Measurements from ENCODE around the gene PARD3. TPM values are rescaled to one million over a fixed set of nuclear protein-coding genes. Genes with fewer than 3 reads are reported as not detected.

The PARD3 gene
- total RNA-seq, 6 experiments from 2014 or later, result 19.1 to 27.8 (median 22.0) TPM

DNA sequence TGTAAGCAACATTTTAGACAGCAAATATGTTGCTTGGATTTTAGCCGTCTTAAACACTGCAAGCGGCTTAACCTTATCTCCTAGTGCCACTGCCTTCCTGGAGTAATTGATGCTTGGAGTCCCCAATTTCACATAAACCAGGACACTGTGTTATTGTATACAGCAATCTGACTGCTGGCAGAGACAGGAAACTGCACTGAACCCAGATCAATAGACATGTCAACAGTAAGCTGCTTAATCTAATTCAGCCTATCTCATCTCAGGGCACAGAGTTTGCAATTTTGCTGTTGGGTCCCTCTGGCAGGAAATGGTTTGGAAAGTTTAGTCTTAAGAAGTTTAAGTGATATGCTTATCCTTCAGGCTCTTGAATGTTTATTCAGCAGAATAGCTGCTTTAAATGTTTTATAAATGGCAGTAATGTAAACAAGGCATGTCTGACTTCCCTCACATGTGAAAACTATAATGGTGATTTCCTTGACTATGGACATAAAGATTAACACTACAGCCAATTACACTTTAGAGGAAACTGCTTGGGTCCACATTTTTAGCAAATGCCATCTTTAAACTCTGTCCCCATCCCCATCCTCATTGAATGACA, 598.6 kb downstream of the PARD3 start:
- 53% methylated on average over 2 of the region's 2 CpGs for WGBS (ENCODE audit: insufficient coverage, low coverage, low lambda C conversion rate, missing lambda C conversion rate)
- no peaks in the 10 kb centered on the region for H3K36me3 ChIP-seq
- ATAC-seq, result peak; percentile 51 to 91 (median 82)

DNA sequence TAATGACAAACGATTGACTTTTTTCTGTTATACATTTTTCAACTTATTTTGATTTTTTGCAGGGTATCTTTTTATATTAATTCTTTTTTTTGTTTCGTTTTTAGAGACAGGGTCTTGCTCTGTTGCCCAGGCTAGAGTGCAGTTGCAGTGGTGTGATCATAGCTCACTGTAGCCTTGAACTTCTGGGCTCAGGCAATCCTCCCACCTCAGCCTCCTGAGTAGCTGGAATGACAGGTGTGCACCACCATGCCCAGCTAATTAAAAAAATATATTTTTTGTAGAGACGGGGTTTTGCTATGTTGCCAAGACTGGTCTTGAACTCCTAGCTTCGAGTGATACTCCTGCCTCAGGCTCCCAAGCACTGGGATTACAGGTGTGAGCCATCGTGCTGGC, 601.3 kb downstream of the PARD3 start:
- Histone ChIP-seq H3K36me3 (no peaks in the 10 kb centered on the region), H3K27ac (no peak overlapping the region), H3K4me3 (no peak overlapping the region), H3K27me3 (no peaks in the 10 kb centered on the region), H3K4me1 (peaks cover 0 to 13% (median 4%) of the 10 kb centered on the region in 4 donors), H3K9me3 (no peaks in the 10 kb centered on the region)
- intact Hi-C loops (cut with DNase I), result no loop called here
- TF ChIP-seq, protein P1, sequence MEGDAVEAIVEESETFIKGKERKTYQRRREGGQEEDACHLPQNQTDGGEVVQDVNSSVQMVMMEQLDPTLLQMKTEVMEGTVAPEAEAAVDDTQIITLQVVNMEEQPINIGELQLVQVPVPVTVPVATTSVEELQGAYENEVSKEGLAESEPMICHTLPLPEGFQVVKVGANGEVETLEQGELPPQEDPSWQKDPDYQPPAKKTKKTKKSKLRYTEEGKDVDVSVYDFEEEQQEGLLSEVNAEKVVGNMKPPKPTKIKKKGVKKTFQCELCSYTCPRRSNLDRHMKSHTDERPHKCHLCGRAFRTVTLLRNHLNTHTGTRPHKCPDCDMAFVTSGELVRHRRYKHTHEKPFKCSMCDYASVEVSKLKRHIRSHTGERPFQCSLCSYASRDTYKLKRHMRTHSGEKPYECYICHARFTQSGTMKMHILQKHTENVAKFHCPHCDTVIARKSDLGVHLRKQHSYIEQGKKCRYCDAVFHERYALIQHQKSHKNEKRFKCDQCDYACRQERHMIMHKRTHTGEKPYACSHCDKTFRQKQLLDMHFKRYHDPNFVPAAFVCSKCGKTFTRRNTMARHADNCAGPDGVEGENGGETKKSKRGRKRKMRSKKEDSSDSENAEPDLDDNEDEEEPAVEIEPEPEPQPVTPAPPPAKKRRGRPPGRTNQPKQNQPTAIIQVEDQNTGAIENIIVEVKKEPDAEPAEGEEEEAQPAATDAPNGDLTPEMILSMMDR (IDR thresholded peaks at IDR 0.05), result no peak
- TF ChIP-seq POLR2A (IDR thresholded peaks at IDR 0.05), result no peak
- DNase-seq (no peak), ATAC-seq (no peak)
- 89% methylated on average over 4 of the region's 5 CpGs for WGBS (ENCODE audit: insufficient coverage, low coverage, low lambda C conversion rate, missing lambda C conversion rate)

More for the DNA sequence above, 598.6 kb downstream of the PARD3 start:
- Histone ChIP-seq H3K4me1 (peaks cover 0 to 13% (median 4%) of the 10 kb centered on the region in 4 donors), H3K4me3 (no peak overlapping the region), H3K27me3 (no peaks in the 10 kb centered on the region), H3K27ac (no peak overlapping the region), H3K9me3 (no peaks in the 10 kb centered on the region)
- intact Hi-C loops (cut with DNase I), result no loop called here
- TF ChIP-seq POLR2A (IDR thresholded peaks at IDR 0.05), result no peak
- TF ChIP-seq, protein P1 (IDR thresholded peaks at IDR 0.05), result peak in 1 of 4 donors; percentile 25
- DNase-seq, result no peak

DNA sequence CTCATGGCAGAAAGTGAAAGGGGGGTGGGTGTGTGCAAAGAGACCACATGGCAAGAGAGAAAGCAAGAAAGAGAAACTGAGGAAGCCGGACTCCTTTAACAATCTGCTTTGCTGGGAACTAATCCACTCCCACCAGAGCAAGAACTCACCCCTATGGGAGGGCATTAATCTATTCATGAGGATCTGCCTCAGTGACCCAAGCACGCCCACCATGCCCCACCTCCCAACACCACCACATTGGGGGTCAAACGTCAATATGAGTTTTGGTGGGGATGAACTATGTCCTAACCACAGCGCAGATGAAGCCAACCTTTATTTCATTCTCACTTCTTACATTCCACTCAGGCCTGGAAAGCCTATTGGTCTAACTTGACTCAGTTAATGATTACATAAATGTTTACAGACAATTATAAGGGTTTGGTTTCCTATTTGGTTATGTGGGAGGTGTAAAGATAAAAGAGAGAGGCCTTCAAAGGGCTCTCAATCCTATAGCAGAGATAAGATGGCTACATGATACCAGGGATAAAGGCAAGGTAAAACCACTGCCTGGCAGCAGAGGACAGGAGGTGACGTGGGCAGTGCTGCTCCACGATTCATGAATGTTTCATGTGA, 601.8 kb downstream of the PARD3 start:
- Histone ChIP-seq H3K9me3 (no peaks in the 10 kb centered on the region), H3K27me3 (no peaks in the 10 kb centered on the region), H3K4me3 (no peak overlapping the region), H3K4me1 (peaks cover 0 to 13% (median 4%) of the 10 kb centered on the region in 4 donors), H3K36me3 (no peaks in the 10 kb centered on the region), H3K27ac (no peak overlapping the region)
- 69% methylated on average over 5 of the region's 6 CpGs for WGBS (ENCODE audit: insufficient coverage, low coverage, low lambda C conversion rate, missing lambda C conversion rate)
- intact Hi-C loops (cut with DNase I), result no loop called here
- no peak for DNase-seq
- ATAC-seq, result peak in 3 of 4 donors; percentile 44 to 71 (median 49)
- TF ChIP-seq, protein P1 (IDR thresholded peaks at IDR 0.05), result no peak
- TF ChIP-seq POLR2A (IDR thresholded peaks at IDR 0.05), result no peak

DNA sequence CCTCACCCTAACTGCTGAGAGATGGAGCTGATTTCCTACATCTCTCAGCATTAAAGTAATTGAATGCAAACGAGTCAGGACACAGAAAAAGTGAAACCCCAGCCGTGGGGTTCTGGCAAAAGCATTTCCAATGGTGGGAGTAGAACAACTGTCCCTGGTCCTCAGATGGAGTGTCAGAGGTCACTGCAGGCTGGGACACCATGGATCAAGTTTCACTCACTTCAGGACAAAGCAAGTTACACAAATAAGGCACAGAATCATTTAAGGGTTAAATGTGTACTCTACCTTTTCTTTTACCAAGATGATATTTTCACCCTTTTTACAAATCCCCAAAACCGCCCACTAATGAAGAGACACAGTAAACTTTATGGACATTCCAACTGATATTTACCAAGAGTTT, 607.8 kb downstream of the PARD3 start:
- intact Hi-C loops (cut with DNase I), result no loop called here

More for the DNA sequence above, 607.8 kb downstream of the PARD3 start:
- WGBS (ENCODE audit: insufficient coverage, low coverage, low lambda C conversion rate, missing lambda C conversion rate), result 86% methylated on average over 3 of the region's 3 CpGs
- TF ChIP-seq, protein P1 (IDR thresholded peaks at IDR 0.05), result no peak
- Histone ChIP-seq H3K4me1 (no peaks in the 10 kb centered on the region), H3K9me3 (no peaks in the 10 kb centered on the region), H3K27me3 (no peaks in the 10 kb centered on the region), H3K27ac (no peak overlapping the region), H3K36me3 (no peaks in the 10 kb centered on the region), H3K4me3 (no peak overlapping the region)
- DNase-seq (no peak), ATAC-seq (no peak)
